Neural progenitor cell (in vitro differentiated cells): Measurements from ENCODE around the gene PPA1.

Source experiments
- CTCF ChIP-seq: fragments of 200-600 bp; sonication (generic); IDR thresholded peaks from 2 replicates; pipeline ENCODE4 v1.5.1; 2017; ENCODE audit warnings: antibody characterized with exemption, mild to moderate bottlenecking
- EZH2phosphoT487 ChIP-seq: fragments of 200-600 bp; sonication (generic); IDR thresholded peaks from 2 replicates; pipeline ENCODE4 v1.6.1; 2017; ENCODE audit warnings: antibody characterized with exemption

- TF ChIP-seq CTCF (no peak), EZH2phosphoT487 (no peak)
Observed at GRCh38 chr10:70270952-70271351, 37.7 kb upstream of the PPA1 start.
